ENCODE data around the gene LYST.
"Not testable (repeated sequence)": the region's sequence is repeated elsewhere in the genome, so short reads cannot be mapped to it uniquely, and the experiment has no call there.

LYST gene

GRCh38 chr1:235809688-235810397, 56.9 kb downstream of the LYST start:
- DNase-seq = peak; percentile 32

- no peak for DNase-seq
Observed at GRCh38 chr1:235808223-235808622, 58.5 kb downstream of the LYST start.

GRCh38 chr1:235806123-235806522, 60.6 kb downstream of the LYST start:
- DNase-seq = no peak

GRCh38 chr1:235802573-235803346, 63.9 kb downstream of the LYST start:
- DNase-seq = no peak

- DNase-seq = no peak
Observed at GRCh38 chr1:235799264-235799663, 67.4 kb downstream of the LYST start.

GRCh38 chr1:235791532-235792060, 75.1 kb downstream of the LYST start:
- DNase-seq = no peak

GRCh38 chr1:235790123-235790522, 76.6 kb downstream of the LYST start:
- DNase-seq = no peak

- DNase-seq = not testable (repeated sequence)
Observed at GRCh38 chr1:235786227-235786898, 80.3 kb downstream of the LYST start.

GRCh38 chr1:235784950-235785349, 81.8 kb downstream of the LYST start:
- no peak for DNase-seq

GRCh38 chr1:235783148-235783776, 83.4 kb downstream of the LYST start:
- peak; percentile 68 for DNase-seq

GRCh38 chr1:235782601-235783000, 84.1 kb downstream of the LYST start:
- DNase-seq = peak; percentile 36

- no peak for DNase-seq
Observed at GRCh38 chr1:235781807-235782206, 84.9 kb downstream of the LYST start.

GRCh38 chr1:235779770-235780169, 86.9 kb downstream of the LYST start:
- no peak for DNase-seq

- peak; percentile 27 for DNase-seq
Observed at GRCh38 chr1:235776396-235776795, 90.3 kb downstream of the LYST start.

GRCh38 chr1:235775246-235775860, 91.4 kb downstream of the LYST start:
- no peak for DNase-seq

GRCh38 chr1:235767795-235768194, 98.9 kb downstream of the LYST start:
- no peak for DNase-seq

GRCh38 chr1:235766794-235767285, 99.9 kb downstream of the LYST start:
- DNase-seq = no peak

- no peak for DNase-seq
Observed at GRCh38 chr1:235763962-235764361, 102.7 kb downstream of the LYST start.

- no peak for DNase-seq
Observed at GRCh38 chr1:235759336-235759735, 107.4 kb downstream of the LYST start.

- no peak for DNase-seq
Observed at GRCh38 chr1:235758931-235759330, 107.8 kb downstream of the LYST start.

GRCh38 chr1:235757587-235758096, 109.1 kb downstream of the LYST start:
- no peak for DNase-seq

- DNase-seq = not testable (repeated sequence)
Observed at GRCh38 chr1:235754186-235754585, 112.5 kb downstream of the LYST start.
